ENCODE measurements around the gene TMOD1. TPM values are rescaled to one million over a fixed set of nuclear protein-coding genes. Genes with fewer than 3 reads are reported as not detected.

Gene TMOD1
- total and polyA plus RNA-seq, 2 experiments from 2014 or later = 0.69 to 4.5 TPM

- peaks cover 12% of the 10 kb centered on the region for H3K4me1 Mint-ChIP-seq
- H4K20me1 ChIP-seq (replicated peaks; ENCODE audit: insufficient read depth) = no peaks in the 10 kb centered on the region
- H3K27me3 Mint-ChIP-seq (ENCODE audit: insufficient read depth, low read depth, poor library complexity) = peaks cover 17% of the 10 kb centered on the region
- DNase-seq (ENCODE audit: low spot score) = no peak
- no peak overlapping the region for H3K4me3 ChIP-seq
- no peak overlapping the region for H3K27ac Mint-ChIP-seq
- H3F3A ChIP-seq (replicated peaks; ENCODE audit: low read depth) = no peaks in the 10 kb centered on the region
- no peak overlapping the region for H3K4me2 ChIP-seq
- no peak for TF ChIP-seq STAT1 (IDR thresholded peaks at IDR 0.05; ENCODE audit: unreplicated experiment)
- H3K36me3 Mint-ChIP-seq (ENCODE audit: low read depth) = no peaks in the 10 kb centered on the region
- no peaks in the 10 kb centered on the region for H3K79me2 ChIP-seq (replicated peaks; ENCODE audit: insufficient read depth)
- no peak overlapping the region for H3K27ac ChIP-seq (ENCODE audit: low read depth)
- H3K9me3 Mint-ChIP-seq = no peaks in the 10 kb centered on the region; the same call in 1 of the 3 replicates
- H3K4me3 Mint-ChIP-seq = no peak overlapping the region
- ATAC-seq = no peak
- H3K36me3 ChIP-seq (ENCODE audit: insufficient read depth) = no peaks in the 10 kb centered on the region
- no peaks in the 10 kb centered on the region for H3K9me2 ChIP-seq (ENCODE audit: insufficient read depth)
- H3K4me1 ChIP-seq (ENCODE audit: insufficient read depth) = no peaks in the 10 kb centered on the region
- H3K27me3 ChIP-seq (ENCODE audit: insufficient read depth) = no peaks in the 10 kb centered on the region
- no peak overlapping the region for H2AFZ ChIP-seq
Measured at GRCh38 chr9:97519441-97519970, 18.0 kb downstream of the TMOD1 start.

GRCh38 chr9:97521576-97522333 is 20.3 kb downstream of the TMOD1 start:
- no peaks in the 10 kb centered on the region; the same call in 2 of the 3 replicates for H3K9me3 Mint-ChIP-seq
- Histone ChIP-seq H3K27me3 (ENCODE audit: insufficient read depth) (no peaks in the 10 kb centered on the region), H3K4me3 (no peak overlapping the region), H3K9me2 (ENCODE audit: insufficient read depth) (no peaks in the 10 kb centered on the region), H3K36me3 (ENCODE audit: insufficient read depth) (no peaks in the 10 kb centered on the region), H3K4me2 (no peak overlapping the region), H3K4me1 (ENCODE audit: insufficient read depth) (no peaks in the 10 kb centered on the region), H3F3A (replicated peaks; ENCODE audit: low read depth) (no peaks in the 10 kb centered on the region), H4K20me1 (replicated peaks; ENCODE audit: insufficient read depth) (no peaks in the 10 kb centered on the region), H3K79me2 (replicated peaks; ENCODE audit: insufficient read depth) (no peaks in the 10 kb centered on the region), H2AFZ (no peak overlapping the region), H3K27ac (ENCODE audit: low read depth) (no peak overlapping the region)
- no peak overlapping the region for H3K4me3 Mint-ChIP-seq
- H3K27ac Mint-ChIP-seq = no peak overlapping the region
- no peak for ATAC-seq
- H3K36me3 Mint-ChIP-seq (ENCODE audit: low read depth) = no peaks in the 10 kb centered on the region
- peaks cover 9% of the 10 kb centered on the region for H3K27me3 Mint-ChIP-seq (ENCODE audit: insufficient read depth, low read depth, poor library complexity)
- H3K4me1 Mint-ChIP-seq = peaks cover 7% of the 10 kb centered on the region; the same call in 2 of the 3 replicates
- no peak for DNase-seq (ENCODE audit: low spot score)
- TF ChIP-seq CTCF (conservative IDR thresholded peaks at IDR 0.05; ENCODE audit: low read depth in 2 of 2) (no peak), ZNF114 (CRISPR knock-in tag; IDR thresholded peaks at IDR 0.05) (no peak), EZH2phosphoT487 (IDR thresholded peaks at IDR 0.05; ENCODE audit: unreplicated experiment) (no peak), ZNF462 (CRISPR knock-in tag; IDR thresholded peaks at IDR 0.05) (no peak), JUNB (IDR thresholded peaks at IDR 0.05; ENCODE audit: unreplicated experiment) (no peak), STAT1 (IDR thresholded peaks at IDR 0.05; ENCODE audit: unreplicated experiment) (no peak), NANOG (IDR thresholded peaks at IDR 0.05; ENCODE audit: borderline replicate concordance) (no peak), ZNF331 (CRISPR knock-in tag; IDR thresholded peaks at IDR 0.05; ENCODE audit: low read depth) (no peak), ETS1 (IDR thresholded peaks at IDR 0.05) (no peak)

All from GM23338 (cell line).